HCT116 (cell line): ENCODE results near the gene SCRN2. TPM values are rescaled to one million over a fixed set of nuclear protein-coding genes. Genes with fewer than 3 reads are reported as not detected.
A peak's percentile ranks its signal among the peaks of the same experiment; 100 is the strongest.

Experiments used
- ATAC-seq: fragments of 200-7000 bp; cut with Tn5 transposase; 2 replicates; pipeline ENCODE4 v1.9.1; 2020; ENCODE audit warnings: mild to moderate bottlenecking, moderate library complexity
- BruUV-seq: library from RNA; stranded (reverse); fragments of 400-500 nt; replicated peaks from 2 replicates; lab custom pipeline; 2021; lab: Mats Ljungman, UMichigan
- CTCF ChIA-PET: fragments of 300-600 bp; sonication (Branson Sonifier 250); formaldehyde crosslinking; loops from one replicate; lab custom pipeline; 2021; ENCODE audit warnings: antibody characterized with exemption; lab: Charles Lee
- POLR2A ChIA-PET: fragments of 300-600, 350-600 bp; sonication (Branson Sonifier 250); formaldehyde crosslinking; loops from one replicate; lab custom pipeline; 2021; ENCODE audit warnings: antibody characterized with exemption; lab: Charles Lee
- RAD21 ChIA-PET, 2 experiments: fragments of 300-600 bp; sonication (Branson Sonifier 250); formaldehyde crosslinking; loops; one replicate each; lab custom pipeline; 2023; ENCODE audit warnings: low total read pairs in 2 of 2; ENCODE audit not compliant: uncharacterized antibody in 2 of 2, unreplicated experiment in 2 of 2, low non-redundant PET in 1 of 2; lab: Charles Lee
- DNase-seq: peaks from one replicate; pipeline ENCODE4 v3.0.0-alpha.2; 2010; ENCODE audit warnings: low read depth, low spot score
- H2AFZ ChIP-seq: fragments of 200-600 bp; shearing (Covaris generic), sonication (generic); 2 replicates; pipeline ENCODE4 v1.6.1; 2017; ENCODE audit warnings: low read depth, mixed run types, mixed read lengths, antibody characterized with exemption, low read length; ENCODE audit not compliant: poor library complexity, severe bottlenecking
- H3K27ac ChIP-seq: 2 replicates; pipeline ENCODE4 v1.5.1; 2012; ENCODE audit warnings: low read depth, low read length
- H3K27me3 ChIP-seq: fragments of 200-600 bp; sonication (generic); 2 replicates; pipeline ENCODE4 v1.6.1; 2016; ENCODE audit warnings: mixed run types, low read length, mixed read lengths; ENCODE audit not compliant: insufficient read depth
- H3K36me3 ChIP-seq, 2 experiments: fragments of 200-500 bp in 1 of 2; fragments of 200-600 bp in 1 of 2; sonication (Bioruptor generic) in 1 of 2; sonication (generic) in 1 of 2; 2 replicates each; pipeline versions ENCODE4 v1.5.1 to v1.6.1; 2014 to 2016; ENCODE audit warnings: low read length in 2 of 2, inconsistent platforms in 1 of 2, mixed read lengths in 1 of 2, mixed run types in 1 of 2; ENCODE audit not compliant: insufficient read depth in 2 of 2, control insufficient read depth in 1 of 2
- H3K4me1 ChIP-seq, 2 experiments: fragments of 200-600 bp in 1 of 2; sonication (generic) in 1 of 2; 2 replicates each; pipeline versions ENCODE4 v1.5.1 to v1.6.1; 2012 to 2017; ENCODE audit warnings: low read length in 2 of 2, inconsistent platforms in 1 of 2, mild to moderate bottlenecking in 1 of 2, mixed read lengths in 1 of 2, mixed run types in 1 of 2, moderate library complexity in 1 of 2; ENCODE audit not compliant: insufficient read depth in 2 of 2, control insufficient read depth in 1 of 2
- H3K4me2 ChIP-seq: fragments of 200-600 bp; sonication (generic); 2 replicates; pipeline ENCODE4 v1.6.1; 2017; ENCODE audit warnings: mixed run types, low read length, mixed read lengths
- H3K4me3 ChIP-seq, 2 experiments: fragments of 200-600 bp in 1 of 2; sonication (generic) in 1 of 2; replicated peaks in 1 of 2; 2 replicates each; pipeline ENCODE4 v1.5.1; 2011 to 2016; ENCODE audit warnings: low read length in 2 of 2, control low read depth in 1 of 2, low read depth in 1 of 2, mild to moderate bottlenecking in 1 of 2, mixed read lengths in 1 of 2, mixed run types in 1 of 2
- H3K79me2 ChIP-seq: fragments of 200-600 bp; sonication (generic); 2 replicates; pipeline ENCODE4 v1.6.1; 2017; ENCODE audit warnings: mild to moderate bottlenecking, mixed run types, low read length, moderate library complexity, mixed read lengths; ENCODE audit not compliant: insufficient read depth
- H3K9ac ChIP-seq: fragments of 200-600 bp; sonication (generic); 2 replicates; pipeline ENCODE4 v1.6.1; 2016; ENCODE audit warnings: low read length, mixed read lengths
- H3K9me2 ChIP-seq: fragments of 200-600 bp; sonication (generic), shearing (Covaris generic); 2 replicates; pipeline ENCODE4 v1.6.1; 2017; ENCODE audit warnings: mixed run types, mild to moderate bottlenecking, moderate library complexity; ENCODE audit not compliant: insufficient read depth
- H3K9me3 ChIP-seq, 2 experiments: fragments of 200-500 bp in 1 of 2; fragments of 200-600 bp in 1 of 2; sonication (Bioruptor generic) in 1 of 2; sonication (generic) in 1 of 2; 2 replicates each; pipeline ENCODE4 v1.6.1; 2014 to 2017; ENCODE audit warnings: low read length in 2 of 2, mixed read lengths in 2 of 2, inconsistent platforms in 1 of 2, low read depth in 1 of 2, mild to moderate bottlenecking in 1 of 2, mixed run types in 1 of 2, moderate library complexity in 1 of 2; ENCODE audit not compliant: control insufficient read depth in 1 of 2, insufficient read depth in 1 of 2
- H4K20me1 ChIP-seq: fragments of 200-600 bp; sonication (generic), shearing (Covaris generic); 2 replicates; pipeline ENCODE4 v1.6.1; 2017; ENCODE audit warnings: mixed run types, mild to moderate bottlenecking, moderate library complexity; ENCODE audit not compliant: insufficient read depth
- CBX3 ChIP-seq: IDR thresholded peaks from 2 replicates; pipeline ENCODE4 v1.6.1; 2012; ENCODE audit warnings: low read depth
- CEBPB ChIP-seq: IDR thresholded peaks from 2 replicates; pipeline ENCODE4 v1.6.1; 2012; ENCODE audit warnings: low read depth
- ELF1 ChIP-seq: IDR thresholded peaks from 2 replicates; pipeline ENCODE4 v1.6.1; 2012; ENCODE audit warnings: low read depth, borderline replicate concordance
- EZH2phosphoT487 ChIP-seq: fragments of 200-600 bp; IDR thresholded peaks from 2 replicates; pipeline ENCODE4 v1.6.1; 2018; ENCODE audit warnings: antibody characterized with exemption, borderline replicate concordance
- JUND ChIP-seq: IDR thresholded peaks from 2 replicates; pipeline ENCODE4 v1.6.1; 2012
- POLR2A ChIP-seq: IDR thresholded peaks from 2 replicates; pipeline ENCODE4 v1.7.0; 2011; ENCODE audit warnings: borderline replicate concordance; ENCODE audit not compliant: insufficient read depth, insufficient read length; ENCODE audit errors: extremely low read depth
- POLR2AphosphoS5 ChIP-seq: IDR thresholded peaks from 2 replicates; pipeline ENCODE4 v1.6.1; 2011; ENCODE audit warnings: mild to moderate bottlenecking, low read depth, low read length, moderate library complexity
- RAD21 ChIP-seq: IDR thresholded peaks from 2 replicates; pipeline ENCODE4 v1.6.1; 2012; ENCODE audit warnings: low read depth, mild to moderate bottlenecking
- SP1 ChIP-seq: IDR thresholded peaks from 2 replicates; pipeline ENCODE4 v1.6.1; 2012; ENCODE audit warnings: low read depth
- SRF ChIP-seq: IDR thresholded peaks from 2 replicates; pipeline ENCODE4 v1.6.1; 2012; ENCODE audit warnings: low read depth
- YY1 ChIP-seq: IDR thresholded peaks from 2 replicates; pipeline ENCODE4 v1.6.1; 2011; ENCODE audit warnings: low read length, low read depth, moderate library complexity, mild to moderate bottlenecking; ENCODE audit not compliant: insufficient replicate concordance; ENCODE audit errors: extremely low read depth
- ZFX ChIP-seq: fragments of 450-650 bp; IDR thresholded peaks from 2 replicates; pipeline ENCODE4 v1.6.1; 2017
- ZNF274 ChIP-seq: fragments of 200-500 bp; sonication (Bioruptor generic); IDR thresholded peaks from 2 replicates; pipeline ENCODE4 v1.6.1; 2014; ENCODE audit warnings: mild to moderate bottlenecking, low read depth, low read length, inconsistent platforms
- intact Hi-C: fragments of 100-400 bp; cut with micrococcal nuclease; formaldehyde crosslinking; loops from 2 replicates; pipeline ENCODE4 v1.10.0; 2022
- total RNA-seq: library from RNA; stranded (reverse); gene quantifications from one replicate; pipeline ENCODE4 v1.2.1, GENCODE V29; 2021; ENCODE audit not compliant: unreplicated experiment
- TF ChIP-seq, protein P1 (sequence below): IDR thresholded peaks from 2 replicates; pipeline ENCODE4 v1.6.1; 2012
- TF ChIP-seq, protein P2 (sequence below): IDR thresholded peaks from 2 replicates; pipeline ENCODE4 v1.6.1; 2012; ENCODE audit warnings: low read depth
- TF ChIP-seq, protein P3 (sequence below), 3 experiments: fragments of 200-600 bp in 1 of 3; sonication (generic) in 1 of 3; IDR thresholded peaks in 2 of 3; conservative IDR thresholded peaks in 1 of 3; 2 replicates each; pipeline ENCODE4 v1.5.1; 2012 to 2017; ENCODE audit warnings: low read depth in 2 of 3, low read length in 2 of 3, antibody characterized with exemption in 1 of 3, borderline replicate concordance in 1 of 3, control low read depth in 1 of 3, mild to moderate bottlenecking in 1 of 3, mixed read lengths in 1 of 3, mixed run types in 1 of 3, moderate library complexity in 1 of 3; ENCODE audit not compliant: insufficient read depth in 1 of 3
- TF ChIP-seq, protein P4 (sequence below): IDR thresholded peaks from 2 replicates; pipeline ENCODE4 v1.6.1; 2012
- TF ChIP-seq, protein P5 (sequence below): IDR thresholded peaks from 2 replicates; pipeline ENCODE4 v1.6.1; 2011; ENCODE audit warnings: mild to moderate bottlenecking, low read length, moderate library complexity; ENCODE audit not compliant: insufficient replicate concordance; ENCODE audit errors: extremely low read depth

The SCRN2 gene
- total RNA-seq, 1 experiment from 2014 or later: 53.2 TPM

DNA sequence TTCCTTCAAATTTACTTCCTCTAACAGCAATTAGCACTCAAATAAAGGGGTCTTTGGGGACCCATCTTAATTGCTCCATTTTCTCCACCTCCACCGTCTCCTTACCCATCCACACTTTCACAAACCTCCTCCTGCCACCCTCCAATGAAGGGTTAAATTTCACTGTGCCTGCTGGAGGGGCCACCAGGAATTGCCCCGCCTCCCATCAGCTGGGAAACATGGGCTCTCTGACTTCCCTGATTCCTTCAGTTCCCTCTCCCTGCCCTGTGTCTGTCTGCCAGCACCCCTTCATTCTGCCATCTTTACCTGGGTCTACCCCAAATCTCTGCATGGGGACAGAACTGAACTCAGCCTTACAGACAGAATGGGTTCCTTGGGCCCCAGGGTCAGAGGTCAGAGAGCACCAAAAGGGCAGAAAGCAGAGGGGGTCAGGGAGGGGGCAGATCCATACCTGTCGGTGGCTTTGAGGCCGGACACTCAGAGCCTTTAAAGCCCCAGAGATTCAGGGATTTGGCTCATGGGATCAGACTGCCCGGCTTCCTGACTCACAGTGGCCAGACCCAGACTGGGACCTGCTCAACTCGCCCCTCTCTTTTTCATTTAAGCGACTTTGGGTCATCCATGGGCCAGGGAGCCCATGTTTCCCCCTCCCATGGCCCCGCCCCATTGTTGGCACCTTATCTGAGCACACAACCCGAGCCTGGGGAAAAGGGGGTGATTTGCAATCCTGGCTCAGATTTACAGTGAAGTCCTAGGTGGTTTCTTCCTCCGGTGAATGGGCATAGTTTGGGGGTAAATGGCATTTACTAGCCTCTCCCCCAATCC is 37.3 kb upstream of the SCRN2 start:
- no TSS peak for BruUV-seq
- H3K4me2 ChIP-seq: peak overlapping the region; percentile 65
- no peaks in the 10 kb centered on the region for H3K27me3 ChIP-seq
- peak overlapping the region in 1 of 2 experiments; percentile 23; a peak in 1 of 4 replicates for H3K4me3 ChIP-seq
- CTCF ChIA-PET: interaction anchor here (1.6 kb wide), 1 partner anchor 35 kb away, joined by 7 read pairs; no protein-coding TSS in a partner anchor
- DNase-seq: no peak
- no peaks in the 10 kb centered on the region for H3K79me2 ChIP-seq
- no peaks in the 10 kb centered on the region for H3K9me3 ChIP-seq
- no peak overlapping the region for H3K27ac ChIP-seq
- H3K36me3 ChIP-seq: no peaks in the 10 kb centered on the region
- peak; percentile 64 for ATAC-seq
- TF ChIP-seq RAD21 (no peak), SRF (no peak), EZH2phosphoT487 (no peak), JUND (no peak), ZNF274 (no peak), CEBPB (no peak), POLR2AphosphoS5 (no peak), SP1 (no peak), ZFX (no peak), CBX3 (no peak), YY1 (no peak), ELF1 (no peak), POLR2A (no peak)
- TF ChIP-seq, protein P1, sequence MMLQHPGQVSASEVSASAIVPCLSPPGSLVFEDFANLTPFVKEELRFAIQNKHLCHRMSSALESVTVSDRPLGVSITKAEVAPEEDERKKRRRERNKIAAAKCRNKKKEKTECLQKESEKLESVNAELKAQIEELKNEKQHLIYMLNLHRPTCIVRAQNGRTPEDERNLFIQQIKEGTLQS: no peak
- TF ChIP-seq, protein P2, sequence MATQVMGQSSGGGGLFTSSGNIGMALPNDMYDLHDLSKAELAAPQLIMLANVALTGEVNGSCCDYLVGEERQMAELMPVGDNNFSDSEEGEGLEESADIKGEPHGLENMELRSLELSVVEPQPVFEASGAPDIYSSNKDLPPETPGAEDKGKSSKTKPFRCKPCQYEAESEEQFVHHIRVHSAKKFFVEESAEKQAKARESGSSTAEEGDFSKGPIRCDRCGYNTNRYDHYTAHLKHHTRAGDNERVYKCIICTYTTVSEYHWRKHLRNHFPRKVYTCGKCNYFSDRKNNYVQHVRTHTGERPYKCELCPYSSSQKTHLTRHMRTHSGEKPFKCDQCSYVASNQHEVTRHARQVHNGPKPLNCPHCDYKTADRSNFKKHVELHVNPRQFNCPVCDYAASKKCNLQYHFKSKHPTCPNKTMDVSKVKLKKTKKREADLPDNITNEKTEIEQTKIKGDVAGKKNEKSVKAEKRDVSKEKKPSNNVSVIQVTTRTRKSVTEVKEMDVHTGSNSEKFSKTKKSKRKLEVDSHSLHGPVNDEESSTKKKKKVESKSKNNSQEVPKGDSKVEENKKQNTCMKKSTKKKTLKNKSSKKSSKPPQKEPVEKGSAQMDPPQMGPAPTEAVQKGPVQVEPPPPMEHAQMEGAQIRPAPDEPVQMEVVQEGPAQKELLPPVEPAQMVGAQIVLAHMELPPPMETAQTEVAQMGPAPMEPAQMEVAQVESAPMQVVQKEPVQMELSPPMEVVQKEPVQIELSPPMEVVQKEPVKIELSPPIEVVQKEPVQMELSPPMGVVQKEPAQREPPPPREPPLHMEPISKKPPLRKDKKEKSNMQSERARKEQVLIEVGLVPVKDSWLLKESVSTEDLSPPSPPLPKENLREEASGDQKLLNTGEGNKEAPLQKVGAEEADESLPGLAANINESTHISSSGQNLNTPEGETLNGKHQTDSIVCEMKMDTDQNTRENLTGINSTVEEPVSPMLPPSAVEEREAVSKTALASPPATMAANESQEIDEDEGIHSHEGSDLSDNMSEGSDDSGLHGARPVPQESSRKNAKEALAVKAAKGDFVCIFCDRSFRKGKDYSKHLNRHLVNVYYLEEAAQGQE: no peak
- TF ChIP-seq, protein P3, sequence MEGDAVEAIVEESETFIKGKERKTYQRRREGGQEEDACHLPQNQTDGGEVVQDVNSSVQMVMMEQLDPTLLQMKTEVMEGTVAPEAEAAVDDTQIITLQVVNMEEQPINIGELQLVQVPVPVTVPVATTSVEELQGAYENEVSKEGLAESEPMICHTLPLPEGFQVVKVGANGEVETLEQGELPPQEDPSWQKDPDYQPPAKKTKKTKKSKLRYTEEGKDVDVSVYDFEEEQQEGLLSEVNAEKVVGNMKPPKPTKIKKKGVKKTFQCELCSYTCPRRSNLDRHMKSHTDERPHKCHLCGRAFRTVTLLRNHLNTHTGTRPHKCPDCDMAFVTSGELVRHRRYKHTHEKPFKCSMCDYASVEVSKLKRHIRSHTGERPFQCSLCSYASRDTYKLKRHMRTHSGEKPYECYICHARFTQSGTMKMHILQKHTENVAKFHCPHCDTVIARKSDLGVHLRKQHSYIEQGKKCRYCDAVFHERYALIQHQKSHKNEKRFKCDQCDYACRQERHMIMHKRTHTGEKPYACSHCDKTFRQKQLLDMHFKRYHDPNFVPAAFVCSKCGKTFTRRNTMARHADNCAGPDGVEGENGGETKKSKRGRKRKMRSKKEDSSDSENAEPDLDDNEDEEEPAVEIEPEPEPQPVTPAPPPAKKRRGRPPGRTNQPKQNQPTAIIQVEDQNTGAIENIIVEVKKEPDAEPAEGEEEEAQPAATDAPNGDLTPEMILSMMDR (IDR thresholded peaks at IDR 0.05 in 2 of 3, conservative IDR thresholded peaks at IDR 0.05 in 1 of 3; ENCODE audit: borderline replicate concordance in 1 of 3, insufficient read depth in 1 of 3, low read depth in 2 of 3, low read length in 2 of 3): no peak
- TF ChIP-seq, protein P4, sequence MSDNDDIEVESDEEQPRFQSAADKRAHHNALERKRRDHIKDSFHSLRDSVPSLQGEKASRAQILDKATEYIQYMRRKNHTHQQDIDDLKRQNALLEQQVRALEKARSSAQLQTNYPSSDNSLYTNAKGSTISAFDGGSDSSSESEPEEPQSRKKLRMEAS: no peak
- TF ChIP-seq, protein P5, sequence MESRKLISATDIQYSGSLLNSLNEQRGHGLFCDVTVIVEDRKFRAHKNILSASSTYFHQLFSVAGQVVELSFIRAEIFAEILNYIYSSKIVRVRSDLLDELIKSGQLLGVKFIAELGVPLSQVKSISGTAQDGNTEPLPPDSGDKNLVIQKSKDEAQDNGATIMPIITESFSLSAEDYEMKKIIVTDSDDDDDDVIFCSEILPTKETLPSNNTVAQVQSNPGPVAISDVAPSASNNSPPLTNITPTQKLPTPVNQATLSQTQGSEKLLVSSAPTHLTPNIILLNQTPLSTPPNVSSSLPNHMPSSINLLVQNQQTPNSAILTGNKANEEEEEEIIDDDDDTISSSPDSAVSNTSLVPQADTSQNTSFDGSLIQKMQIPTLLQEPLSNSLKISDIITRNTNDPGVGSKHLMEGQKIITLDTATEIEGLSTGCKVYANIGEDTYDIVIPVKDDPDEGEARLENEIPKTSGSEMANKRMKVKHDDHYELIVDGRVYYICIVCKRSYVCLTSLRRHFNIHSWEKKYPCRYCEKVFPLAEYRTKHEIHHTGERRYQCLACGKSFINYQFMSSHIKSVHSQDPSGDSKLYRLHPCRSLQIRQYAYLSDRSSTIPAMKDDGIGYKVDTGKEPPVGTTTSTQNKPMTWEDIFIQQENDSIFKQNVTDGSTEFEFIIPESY: no peak
- TF ChIP-seq, all 23 proteins: peak for 0
- intact Hi-C loops: no loop called here
- Histone ChIP-seq H4K20me1 (no peaks in the 10 kb centered on the region), H3K9ac (peak overlapping the region; percentile 8; the same call in 1 of the 2 replicates), H3K9me2 (no peaks in the 10 kb centered on the region), H2AFZ (peak overlapping the region; percentile 32), H3K4me1 (peaks cover 2 to 34% of the 10 kb centered on the region in 2 experiments)
- ChIA-PET POLR2A (no interaction called here), RAD21 (no interaction called here)
